Uterus (tissue), 2 donors: ENCODE data around the gene CDKN3.

Experiments
- POLR2A ChIP-seq, 2 donors: fragments of 450-650 bp; IDR thresholded peaks; one replicate each; pipeline ENCODE4 v1.6.1; 2016; ENCODE audit warnings: antibody characterized with exemption in 2 of 2, mild to moderate bottlenecking in 1 of 2, moderate library complexity in 1 of 2
- TF ChIP-seq, protein P1 (sequence below), 4 experiments: fragments of 200-600 bp in 2 of 4; fragments of 450-650 bp in 2 of 4; sonication (generic) in 2 of 4; IDR thresholded peaks; one replicate each; pipeline ENCODE4 v1.5.1; 2016 to 2019; ENCODE audit warnings: antibody characterized with exemption in 4 of 4, mild to moderate bottlenecking in 2 of 4, moderate library complexity in 1 of 4

DNA sequence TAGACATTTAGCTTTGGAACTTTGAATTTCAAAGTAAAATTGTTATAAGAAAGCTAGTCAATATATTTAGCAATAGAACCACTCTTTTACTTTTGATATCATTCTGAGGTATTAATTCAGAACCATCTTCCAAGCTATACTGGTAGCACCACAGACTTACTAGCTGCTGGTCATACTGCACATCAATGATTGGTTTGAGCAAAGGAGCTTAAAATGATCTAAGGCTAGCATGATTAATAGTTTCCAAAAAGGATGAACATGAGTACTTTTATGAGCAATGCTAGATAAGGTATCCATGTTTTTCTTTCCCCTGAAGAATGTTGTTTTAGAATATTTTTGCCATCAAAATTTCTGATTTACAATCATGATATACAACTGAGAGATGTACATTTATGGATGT lies 27.2 kb downstream of the CDKN3 start:
- TF ChIP-seq, protein P1, sequence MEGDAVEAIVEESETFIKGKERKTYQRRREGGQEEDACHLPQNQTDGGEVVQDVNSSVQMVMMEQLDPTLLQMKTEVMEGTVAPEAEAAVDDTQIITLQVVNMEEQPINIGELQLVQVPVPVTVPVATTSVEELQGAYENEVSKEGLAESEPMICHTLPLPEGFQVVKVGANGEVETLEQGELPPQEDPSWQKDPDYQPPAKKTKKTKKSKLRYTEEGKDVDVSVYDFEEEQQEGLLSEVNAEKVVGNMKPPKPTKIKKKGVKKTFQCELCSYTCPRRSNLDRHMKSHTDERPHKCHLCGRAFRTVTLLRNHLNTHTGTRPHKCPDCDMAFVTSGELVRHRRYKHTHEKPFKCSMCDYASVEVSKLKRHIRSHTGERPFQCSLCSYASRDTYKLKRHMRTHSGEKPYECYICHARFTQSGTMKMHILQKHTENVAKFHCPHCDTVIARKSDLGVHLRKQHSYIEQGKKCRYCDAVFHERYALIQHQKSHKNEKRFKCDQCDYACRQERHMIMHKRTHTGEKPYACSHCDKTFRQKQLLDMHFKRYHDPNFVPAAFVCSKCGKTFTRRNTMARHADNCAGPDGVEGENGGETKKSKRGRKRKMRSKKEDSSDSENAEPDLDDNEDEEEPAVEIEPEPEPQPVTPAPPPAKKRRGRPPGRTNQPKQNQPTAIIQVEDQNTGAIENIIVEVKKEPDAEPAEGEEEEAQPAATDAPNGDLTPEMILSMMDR (IDR thresholded peaks at IDR 0.05) = no peak
- TF ChIP-seq POLR2A (IDR thresholded peaks at IDR 0.05) = no peak
